ENCODE measurements around the gene PARD6B. TPM values are rescaled to one million over a fixed set of nuclear protein-coding genes. Genes with fewer than 3 reads are reported as not detected.

Gene PARD6B
- total RNA-seq, 1 experiment from 2014 or later = 153 TPM

DNA sequence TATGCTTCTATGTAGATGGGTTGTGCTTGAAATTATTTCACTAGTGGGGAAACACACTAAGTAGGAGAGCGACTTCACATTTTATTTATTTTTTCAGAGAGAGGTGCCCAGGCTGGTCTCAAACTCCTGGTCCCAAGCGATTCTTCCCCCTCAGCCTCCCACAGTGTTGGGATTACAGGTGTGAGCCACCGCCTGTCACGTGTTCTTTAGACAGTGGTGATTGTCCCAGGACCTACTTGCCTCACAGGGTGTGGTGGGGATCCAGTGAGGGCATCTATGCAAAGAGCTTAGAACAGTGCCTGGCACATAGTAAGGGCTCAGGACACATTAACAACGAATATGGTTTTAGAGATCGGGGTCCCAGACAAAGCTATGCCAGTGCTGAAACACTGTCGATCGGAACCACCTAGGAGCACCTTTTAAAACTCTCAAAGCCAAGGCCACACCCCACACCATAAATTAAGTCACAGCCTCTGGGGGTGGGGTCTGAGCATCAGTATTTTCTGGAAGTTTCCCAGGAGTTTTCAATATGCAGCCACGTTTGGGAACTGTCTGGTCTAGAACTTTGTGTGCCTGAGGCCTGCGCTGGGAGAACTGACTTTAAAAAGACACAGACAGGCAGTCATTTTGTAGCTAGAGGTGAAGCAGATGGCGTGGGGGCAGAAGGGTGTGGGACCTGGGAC lies 58.7 kb downstream of the PARD6B start:
- ChIA-PET CTCF (interaction anchor here (0.6 to 5.2 kb wide), 43 partner anchors 7 to 600 kb away, joined by 3 to 119 read pairs (median 5); partner anchors contain the start of genes ADNP, CEBPB, DPM1 and MOCS3), POLR2A (interaction anchor here (0.6 to 3.8 kb wide), 8 partner anchors 28 to 168 kb away, joined by 3 to 21 read pairs (median 5); partner anchors contain the start of genes ADNP, DPM1, MOCS3 and PARD6B)
- TSS peak; percentile 99 for BruUV-seq (replicated peaks)
- Histone ChIP-seq H3K9me3 (no peaks in the 10 kb centered on the region), H3K4me3 (ENCODE audit: low read depth, low read length) (no peak overlapping the region), H3K36me3 (ENCODE audit: control insufficient read depth, insufficient read depth, low read length) (no peaks in the 10 kb centered on the region), H3K4me1 (peaks cover 44% of the 10 kb centered on the region), H3K27me3 (replicated peaks; ENCODE audit: control insufficient read depth, insufficient read depth, low read length) (no peaks in the 10 kb centered on the region)
- Mint-ChIP-seq H3K27me3 (ENCODE audit: insufficient read depth, unreplicated experiment) (no peaks in the 10 kb centered on the region), H3K9me3 (ENCODE audit: unreplicated experiment) (no peaks in the 10 kb centered on the region), H3K4me3 (ENCODE audit: unreplicated experiment) (peak overlapping the region; percentile 74), H3K27ac (ENCODE audit: unreplicated experiment) (peak overlapping the region; percentile 99), H3K36me3 (ENCODE audit: insufficient read depth, unreplicated experiment) (peaks cover 19% of the 10 kb centered on the region), H3K4me1 (ENCODE audit: low read depth, unreplicated experiment) (peaks cover 58% of the 10 kb centered on the region)
- DNase-seq = peak in 1 of 2 experiments; percentile 73
- TF ChIP-seq, protein P1, sequence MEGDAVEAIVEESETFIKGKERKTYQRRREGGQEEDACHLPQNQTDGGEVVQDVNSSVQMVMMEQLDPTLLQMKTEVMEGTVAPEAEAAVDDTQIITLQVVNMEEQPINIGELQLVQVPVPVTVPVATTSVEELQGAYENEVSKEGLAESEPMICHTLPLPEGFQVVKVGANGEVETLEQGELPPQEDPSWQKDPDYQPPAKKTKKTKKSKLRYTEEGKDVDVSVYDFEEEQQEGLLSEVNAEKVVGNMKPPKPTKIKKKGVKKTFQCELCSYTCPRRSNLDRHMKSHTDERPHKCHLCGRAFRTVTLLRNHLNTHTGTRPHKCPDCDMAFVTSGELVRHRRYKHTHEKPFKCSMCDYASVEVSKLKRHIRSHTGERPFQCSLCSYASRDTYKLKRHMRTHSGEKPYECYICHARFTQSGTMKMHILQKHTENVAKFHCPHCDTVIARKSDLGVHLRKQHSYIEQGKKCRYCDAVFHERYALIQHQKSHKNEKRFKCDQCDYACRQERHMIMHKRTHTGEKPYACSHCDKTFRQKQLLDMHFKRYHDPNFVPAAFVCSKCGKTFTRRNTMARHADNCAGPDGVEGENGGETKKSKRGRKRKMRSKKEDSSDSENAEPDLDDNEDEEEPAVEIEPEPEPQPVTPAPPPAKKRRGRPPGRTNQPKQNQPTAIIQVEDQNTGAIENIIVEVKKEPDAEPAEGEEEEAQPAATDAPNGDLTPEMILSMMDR (IDR thresholded peaks at IDR 0.05; ENCODE audit: insufficient read depth in 1 of 2, low read depth in 1 of 2, low read length in 1 of 2, severe bottlenecking in 1 of 2, unreplicated experiment in 1 of 2) = no peak
- intact Hi-C loops (cut with micrococcal nuclease; ENCODE audit: unreplicated experiment) = loop anchor here (1.0 to 10.0 kb wide), 6 partner anchors 67 to 603 kb away; partner anchors contain the start of genes DPM1 and MOCS3

DNA sequence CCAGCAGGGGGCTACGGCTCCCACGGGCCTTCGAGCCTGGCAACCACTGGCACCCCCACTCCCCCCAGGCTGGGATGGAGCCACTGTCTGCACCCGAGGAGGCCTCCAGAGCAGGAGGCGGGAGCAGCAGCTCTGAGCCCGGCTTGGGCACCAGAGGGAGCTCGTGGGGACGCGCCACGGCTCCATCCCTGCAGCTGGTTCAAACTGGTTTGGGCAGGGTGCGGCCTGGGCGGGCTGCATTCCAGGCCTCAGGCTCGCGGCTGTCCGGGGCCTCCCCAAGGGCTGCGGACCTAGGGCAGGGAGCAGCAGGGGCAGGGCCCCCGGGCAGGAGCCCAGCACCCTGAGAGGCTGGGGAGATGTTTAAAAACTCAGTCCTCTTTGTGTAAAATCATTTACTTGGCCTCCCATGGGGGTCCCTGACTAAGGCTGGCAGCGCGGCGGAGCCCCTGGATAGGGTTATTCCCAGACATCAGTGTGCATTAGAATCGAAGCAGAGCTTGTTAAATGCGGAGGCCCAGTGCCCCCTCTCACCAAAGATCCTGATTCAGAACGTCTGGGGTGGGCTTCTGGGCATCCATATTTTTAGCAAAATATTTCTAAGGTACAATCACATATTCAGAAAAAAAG lies 59.4 kb downstream of the PARD6B start:
- Mint-ChIP-seq H3K36me3 (ENCODE audit: insufficient read depth, unreplicated experiment) (peaks cover 23% of the 10 kb centered on the region), H3K27me3 (ENCODE audit: insufficient read depth, unreplicated experiment) (no peaks in the 10 kb centered on the region), H3K4me3 (ENCODE audit: unreplicated experiment) (peak overlapping the region; percentile 74), H3K9me3 (ENCODE audit: unreplicated experiment) (no peaks in the 10 kb centered on the region), H3K27ac (ENCODE audit: unreplicated experiment) (peak overlapping the region; percentile 99), H3K4me1 (ENCODE audit: low read depth, unreplicated experiment) (peaks cover 62% of the 10 kb centered on the region)
- DNase-seq = peak; percentile 100
- peaks cover 47% of the 10 kb centered on the region for H3K4me1 ChIP-seq
- H3K4me3 ChIP-seq (ENCODE audit: low read depth, low read length) = no peak overlapping the region
- no peaks in the 10 kb centered on the region for H3K27me3 ChIP-seq (replicated peaks; ENCODE audit: control insufficient read depth, insufficient read depth, low read length)
- no peaks in the 10 kb centered on the region for H3K36me3 ChIP-seq (ENCODE audit: control insufficient read depth, insufficient read depth, low read length)
- intact Hi-C loops (cut with micrococcal nuclease; ENCODE audit: unreplicated experiment) = loop anchor here (1.0 to 5.0 kb wide), 4 partner anchors 67 to 517 kb away; partner anchors contain the start of genes DPM1 and MOCS3
- TF ChIP-seq, protein P1 (IDR thresholded peaks at IDR 0.05; ENCODE audit: insufficient read depth in 1 of 2, low read depth in 1 of 2, low read length in 1 of 2, severe bottlenecking in 1 of 2, unreplicated experiment in 1 of 2) = peak; percentile 97 to 100
- no peaks in the 10 kb centered on the region for H3K9me3 ChIP-seq
- ChIA-PET CTCF (interaction anchor here (0.5 to 5.2 kb wide), 48 partner anchors 8 to 680 kb away, joined by 3 to 119 read pairs (median 4); partner anchors contain the start of genes ADNP, CEBPB, DPM1 and MOCS3), POLR2A (interaction anchor here (0.5 to 3.8 kb wide), 16 partner anchors 10 to 614 kb away, joined by 3 to 21 read pairs (median 4); partner anchors contain the start of genes ADNP, DPM1, MOCS3 and PARD6B)
- BruUV-seq (replicated peaks) = no TSS peak
